ENCODE data around the gene FAIM.

FAIM gene

GRCh38 chr3:138640537-138640936, 32.0 kb downstream of the FAIM start:
- Histone ChIP-seq H3K4me1 (ENCODE audit: control insufficient read depth, insufficient read depth, low read length, poor library complexity, severe bottlenecking) (no peaks in the 10 kb centered on the region), H3K27me3 (replicated peaks; ENCODE audit: control insufficient read depth, insufficient read depth, low read length, poor library complexity, severe bottlenecking) (no peaks in the 10 kb centered on the region), H3K27ac (ENCODE audit: insufficient read depth, low read length, poor library complexity, severe bottlenecking) (no peak overlapping the region), H3K4me3 (ENCODE audit: insufficient read depth, low read depth, low read length, poor library complexity, severe bottlenecking) (no peak overlapping the region), H3K36me3 (ENCODE audit: control insufficient read depth, insufficient read depth, low read length) (no peaks in the 10 kb centered on the region), H3K9me3 (ENCODE audit: control insufficient read depth, low read length) (peaks cover 6% of the 10 kb centered on the region)
- DNase-seq = no peak

DNA sequence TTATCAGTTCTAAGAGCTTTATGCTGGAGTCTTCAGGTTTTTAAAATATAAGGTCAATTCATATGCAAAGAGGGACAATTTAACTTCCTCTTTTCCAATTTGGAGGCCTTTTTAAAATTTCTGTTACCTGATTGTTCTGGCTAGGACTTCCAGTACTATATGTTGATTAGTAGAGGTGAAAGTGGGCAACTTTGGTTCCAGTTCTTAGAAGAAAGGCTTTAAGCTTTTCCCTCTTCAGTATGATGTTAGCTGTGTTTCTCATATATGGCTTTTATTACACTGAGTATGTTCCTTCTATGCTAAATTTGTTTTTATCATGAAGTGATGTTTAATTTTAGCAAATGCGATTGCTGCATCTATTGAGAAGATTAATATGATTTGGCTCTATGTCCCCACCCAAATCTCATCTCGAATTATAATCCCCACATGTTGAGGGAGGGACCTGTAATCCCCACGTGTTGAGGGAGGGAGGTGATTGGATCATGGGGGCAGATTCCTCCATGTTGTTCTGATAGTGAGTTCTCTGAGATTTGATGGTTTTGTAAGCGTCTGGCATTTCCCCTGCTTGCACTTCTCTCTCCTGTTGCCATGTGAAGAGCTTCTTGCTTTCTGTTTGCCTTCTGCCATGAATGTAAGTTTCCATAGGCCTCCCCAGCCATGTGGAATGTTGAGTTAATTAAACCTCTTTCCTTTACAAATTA, 33.8 kb downstream of the FAIM start:
- no peaks in the 10 kb centered on the region for H3K36me3 ChIP-seq (ENCODE audit: control insufficient read depth, insufficient read depth, low read length)
- H3K4me3 ChIP-seq (ENCODE audit: insufficient read depth, low read depth, low read length, poor library complexity, severe bottlenecking) = no peak overlapping the region
- H3K9me3 ChIP-seq (ENCODE audit: control insufficient read depth, low read length) = peaks cover 16% of the 10 kb centered on the region
- DNase-seq = no peak
- H3K27me3 ChIP-seq (replicated peaks; ENCODE audit: control insufficient read depth, insufficient read depth, low read length, poor library complexity, severe bottlenecking) = no peaks in the 10 kb centered on the region
- H3K27ac ChIP-seq (ENCODE audit: insufficient read depth, low read length, poor library complexity, severe bottlenecking) = no peak overlapping the region
- no peaks in the 10 kb centered on the region for H3K4me1 ChIP-seq (ENCODE audit: control insufficient read depth, insufficient read depth, low read length, poor library complexity, severe bottlenecking)

GRCh38 chr3:138642927-138643253, 34.3 kb downstream of the FAIM start:
- Histone ChIP-seq H3K4me3 (ENCODE audit: insufficient read depth, low read depth, low read length, poor library complexity, severe bottlenecking) (no peak overlapping the region), H3K9me3 (ENCODE audit: control insufficient read depth, low read length) (peaks cover 16% of the 10 kb centered on the region)
- no peak for DNase-seq

GRCh38 chr3:138646008-138646407, 37.4 kb downstream of the FAIM start:
- Histone ChIP-seq H3K27ac (ENCODE audit: insufficient read depth, low read length, poor library complexity, severe bottlenecking) (no peak overlapping the region), H3K9me3 (ENCODE audit: control insufficient read depth, low read length) (peaks cover 16% of the 10 kb centered on the region), H3K27me3 (replicated peaks; ENCODE audit: control insufficient read depth, insufficient read depth, low read length, poor library complexity, severe bottlenecking) (no peaks in the 10 kb centered on the region), H3K36me3 (ENCODE audit: control insufficient read depth, insufficient read depth, low read length) (peaks cover 12% of the 10 kb centered on the region), H3K4me1 (ENCODE audit: control insufficient read depth, insufficient read depth, low read length, poor library complexity, severe bottlenecking) (no peaks in the 10 kb centered on the region), H3K4me3 (ENCODE audit: insufficient read depth, low read depth, low read length, poor library complexity, severe bottlenecking) (no peak overlapping the region)
- DNase-seq = no peak

More at GRCh38 chr3:138642927-138643253, 34.3 kb downstream of the FAIM start:
- H3K4me1 ChIP-seq (ENCODE audit: control insufficient read depth, insufficient read depth, low read length, poor library complexity, severe bottlenecking) = no peaks in the 10 kb centered on the region
- H3K27me3 ChIP-seq (replicated peaks; ENCODE audit: control insufficient read depth, insufficient read depth, low read length, poor library complexity, severe bottlenecking) = no peaks in the 10 kb centered on the region
- H3K36me3 ChIP-seq (ENCODE audit: control insufficient read depth, insufficient read depth, low read length) = no peaks in the 10 kb centered on the region
- H3K27ac ChIP-seq (ENCODE audit: insufficient read depth, low read length, poor library complexity, severe bottlenecking) = no peak overlapping the region

DNA sequence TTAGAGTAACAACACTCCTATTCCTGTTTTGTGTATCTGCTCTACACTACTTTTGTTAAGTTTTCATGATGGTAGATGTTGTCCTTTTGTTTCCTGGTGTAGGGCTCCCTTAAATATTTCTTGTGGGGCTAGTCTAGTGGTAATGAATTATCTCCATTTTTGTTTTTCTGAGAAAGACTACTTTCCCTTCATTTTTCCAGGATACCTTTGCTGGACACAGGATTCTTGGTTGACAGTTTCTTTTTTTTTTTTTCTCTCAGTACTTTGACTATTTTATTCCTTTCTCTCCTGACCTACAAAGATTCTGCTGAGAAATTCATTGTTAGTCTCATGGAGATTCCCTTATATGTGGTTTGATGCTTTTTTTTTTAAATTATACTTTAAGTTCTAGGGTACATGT, 37.9 kb downstream of the FAIM start:
- H3K4me3 ChIP-seq (ENCODE audit: insufficient read depth, low read depth, low read length, poor library complexity, severe bottlenecking) = no peak overlapping the region
- H3K27ac ChIP-seq (ENCODE audit: insufficient read depth, low read length, poor library complexity, severe bottlenecking) = no peak overlapping the region
- no peaks in the 10 kb centered on the region for H3K27me3 ChIP-seq (replicated peaks; ENCODE audit: control insufficient read depth, insufficient read depth, low read length, poor library complexity, severe bottlenecking)
- DNase-seq = no peak
- peaks cover 12% of the 10 kb centered on the region for H3K36me3 ChIP-seq (ENCODE audit: control insufficient read depth, insufficient read depth, low read length)
- H3K4me1 ChIP-seq (ENCODE audit: control insufficient read depth, insufficient read depth, low read length, poor library complexity, severe bottlenecking) = no peaks in the 10 kb centered on the region
- peaks cover 16% of the 10 kb centered on the region for H3K9me3 ChIP-seq (ENCODE audit: control insufficient read depth, low read length)

DNA sequence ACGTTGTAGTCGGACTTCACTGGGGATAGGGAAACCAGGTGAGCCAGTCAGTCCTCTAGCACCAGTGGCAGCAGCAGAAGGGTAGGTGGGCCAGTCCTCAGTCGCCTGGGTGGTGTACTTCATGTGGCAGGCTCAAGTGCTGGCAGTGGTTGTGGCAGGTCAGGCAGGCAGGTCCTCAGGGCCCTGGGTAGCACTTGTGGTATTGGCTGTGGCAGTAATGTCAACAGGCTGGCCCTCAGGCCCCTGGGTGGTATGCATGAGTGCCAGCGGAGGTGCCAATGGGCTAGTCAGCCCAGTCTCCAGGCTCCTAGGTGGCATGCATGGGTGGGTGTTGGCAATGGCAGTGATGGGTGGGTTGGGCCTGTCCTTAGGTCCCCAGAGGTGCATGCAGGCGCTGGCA, 40.6 kb downstream of the FAIM start:
- H3K27me3 ChIP-seq (replicated peaks; ENCODE audit: control insufficient read depth, insufficient read depth, low read length, poor library complexity, severe bottlenecking) = no peaks in the 10 kb centered on the region
- no peak for DNase-seq
- no peak overlapping the region for H3K27ac ChIP-seq (ENCODE audit: insufficient read depth, low read length, poor library complexity, severe bottlenecking)
- no peak overlapping the region for H3K4me3 ChIP-seq (ENCODE audit: insufficient read depth, low read depth, low read length, poor library complexity, severe bottlenecking)
- H3K36me3 ChIP-seq (ENCODE audit: control insufficient read depth, insufficient read depth, low read length) = peaks cover 26% of the 10 kb centered on the region
- H3K4me1 ChIP-seq (ENCODE audit: control insufficient read depth, insufficient read depth, low read length, poor library complexity, severe bottlenecking) = no peaks in the 10 kb centered on the region
- peaks cover 16% of the 10 kb centered on the region for H3K9me3 ChIP-seq (ENCODE audit: control insufficient read depth, low read length)

- Histone ChIP-seq H3K9me3 (ENCODE audit: control insufficient read depth, low read length) (no peaks in the 10 kb centered on the region), H3K4me1 (ENCODE audit: control insufficient read depth, insufficient read depth, low read length, poor library complexity, severe bottlenecking) (no peaks in the 10 kb centered on the region), H3K4me3 (ENCODE audit: insufficient read depth, low read depth, low read length, poor library complexity, severe bottlenecking) (no peak overlapping the region), H3K27me3 (replicated peaks; ENCODE audit: control insufficient read depth, insufficient read depth, low read length, poor library complexity, severe bottlenecking) (no peaks in the 10 kb centered on the region), H3K27ac (ENCODE audit: insufficient read depth, low read length, poor library complexity, severe bottlenecking) (no peak overlapping the region), H3K36me3 (ENCODE audit: control insufficient read depth, insufficient read depth, low read length) (peaks cover 51% of the 10 kb centered on the region)
- DNase-seq = no peak
These were observed 45.0 kb downstream of the FAIM start for GRCh38 chr3:138653567-138653966.

GRCh38 chr3:138657508-138657907, 48.9 kb downstream of the FAIM start:
- DNase-seq = no peak
- Histone ChIP-seq H3K36me3 (ENCODE audit: control insufficient read depth, insufficient read depth, low read length) (peaks cover 36% of the 10 kb centered on the region), H3K27ac (ENCODE audit: insufficient read depth, low read length, poor library complexity, severe bottlenecking) (no peak overlapping the region), H3K9me3 (ENCODE audit: control insufficient read depth, low read length) (no peaks in the 10 kb centered on the region), H3K4me3 (ENCODE audit: insufficient read depth, low read depth, low read length, poor library complexity, severe bottlenecking) (no peak overlapping the region), H3K4me1 (ENCODE audit: control insufficient read depth, insufficient read depth, low read length, poor library complexity, severe bottlenecking) (no peaks in the 10 kb centered on the region), H3K27me3 (replicated peaks; ENCODE audit: control insufficient read depth, insufficient read depth, low read length, poor library complexity, severe bottlenecking) (no peaks in the 10 kb centered on the region)

DNA sequence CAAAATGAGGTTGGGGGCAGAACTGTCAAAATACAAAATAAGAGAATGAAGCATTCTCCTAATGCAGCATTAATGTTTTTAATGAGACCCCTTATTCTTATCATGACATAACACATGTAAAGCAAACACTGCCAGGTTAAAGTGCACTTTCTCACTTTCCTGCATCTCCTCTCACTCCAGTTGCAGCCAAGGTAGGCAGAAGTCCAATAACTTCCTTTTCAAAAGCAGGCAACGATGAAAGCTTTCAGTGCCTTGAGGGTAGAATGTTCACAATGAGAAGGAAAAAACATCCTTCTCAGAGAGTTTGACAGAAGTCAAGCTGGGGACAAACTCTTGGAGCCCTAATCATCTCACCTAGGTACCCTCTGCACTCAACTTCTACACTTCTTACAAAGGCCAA, 59.5 kb downstream of the FAIM start:
- Histone ChIP-seq H3K36me3 (ENCODE audit: control insufficient read depth, insufficient read depth, low read length) (peaks cover 31% of the 10 kb centered on the region), H3K9me3 (ENCODE audit: control insufficient read depth, low read length) (no peaks in the 10 kb centered on the region), H3K4me3 (ENCODE audit: insufficient read depth, low read depth, low read length, poor library complexity, severe bottlenecking) (no peak overlapping the region), H3K27ac (ENCODE audit: insufficient read depth, low read length, poor library complexity, severe bottlenecking) (no peak overlapping the region), H3K27me3 (replicated peaks; ENCODE audit: control insufficient read depth, insufficient read depth, low read length, poor library complexity, severe bottlenecking) (no peaks in the 10 kb centered on the region), H3K4me1 (ENCODE audit: control insufficient read depth, insufficient read depth, low read length, poor library complexity, severe bottlenecking) (no peaks in the 10 kb centered on the region)
- no peak for DNase-seq

DNA sequence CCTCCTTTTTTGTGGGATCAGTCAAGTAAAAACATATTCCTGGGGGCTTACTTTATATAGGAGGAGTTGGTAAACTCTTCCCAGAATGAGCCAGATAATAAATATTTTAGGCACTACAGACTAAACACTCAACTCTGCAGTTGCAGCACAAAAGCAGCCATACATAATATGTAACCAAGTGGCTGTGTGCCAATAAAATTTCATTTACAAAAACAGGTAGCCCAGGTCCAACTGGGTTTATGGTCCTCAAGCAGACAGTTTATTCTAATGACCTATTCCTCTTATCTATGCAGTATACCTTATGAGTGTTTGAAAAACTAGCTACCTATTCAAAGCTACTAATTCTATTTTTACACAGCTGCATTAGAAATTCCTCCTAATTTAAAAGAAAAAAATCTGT, 61.8 kb downstream of the FAIM start:
- Histone ChIP-seq H3K4me3 (ENCODE audit: insufficient read depth, low read depth, low read length, poor library complexity, severe bottlenecking) (no peak overlapping the region), H3K9me3 (ENCODE audit: control insufficient read depth, low read length) (no peaks in the 10 kb centered on the region), H3K4me1 (ENCODE audit: control insufficient read depth, insufficient read depth, low read length, poor library complexity, severe bottlenecking) (no peaks in the 10 kb centered on the region), H3K27me3 (replicated peaks; ENCODE audit: control insufficient read depth, insufficient read depth, low read length, poor library complexity, severe bottlenecking) (no peaks in the 10 kb centered on the region), H3K36me3 (ENCODE audit: control insufficient read depth, insufficient read depth, low read length) (peaks cover 15% of the 10 kb centered on the region), H3K27ac (ENCODE audit: insufficient read depth, low read length, poor library complexity, severe bottlenecking) (no peak overlapping the region)
- DNase-seq = no peak
